Endothelial cell of umbilical vein (primary cell): Measurements from ENCODE around the gene ZNF223.

ENCODE experiments used
- CTCF ChIP-seq, 2 donors: IDR thresholded peaks; 1 replicate in 1 of 2; 2 replicates in 1 of 2; pipeline ENCODE4 v1.5.1; 2011; ENCODE audit warnings: low read length in 2 of 2, mild to moderate bottlenecking in 2 of 2, moderate library complexity in 2 of 2, control low read depth in 1 of 2, inconsistent platforms in 1 of 2, low read depth in 1 of 2; ENCODE audit not compliant: insufficient read depth in 1 of 2; ENCODE audit errors: extremely low read depth in 1 of 2
- MAX ChIP-seq: IDR thresholded peaks from 2 replicates; pipeline ENCODE4 v1.6.1; 2011; ENCODE audit not compliant: insufficient read depth, insufficient read length
- POLR2A ChIP-seq: IDR thresholded peaks from 2 replicates; pipeline ENCODE4 v1.6.1; 2012; ENCODE audit warnings: low read depth, mild to moderate bottlenecking, control low read depth, low read length
- POLR2AphosphoS5 ChIP-seq: IDR thresholded peaks from 2 replicates; pipeline ENCODE4 v1.6.1; 2012; ENCODE audit warnings: low read depth, mild to moderate bottlenecking, control low read depth, low read length, moderate library complexity; ENCODE audit not compliant: insufficient read depth

GRCh38 chr19:44111910-44112463, 60.2 kb downstream of the ZNF223 start:
- no peak for TF ChIP-seq CTCF (IDR thresholded peaks at IDR 0.05; ENCODE audit: extremely low read depth in 1 of 2, insufficient read depth in 1 of 2, low read depth in 1 of 2, low read length in 2 of 2)
- TF ChIP-seq POLR2AphosphoS5, result no peak
- TF ChIP-seq POLR2A, result no peak
- TF ChIP-seq MAX, result peak; percentile 10
